CD4-positive, CD25-positive, alpha-beta regulatory T cell (primary cell): ENCODE measurements around the gene TKT. TPM values are rescaled to one million over a fixed set of nuclear protein-coding genes. Genes with fewer than 3 reads are reported as not detected.

Source experiments
- ATAC-seq, 2 donors: fragments of 150-1000 bp; cut with Tn5 transposase; one replicate each; pipeline ENCODE4 v1.10.0; 2021; ENCODE audit warnings: low read depth in 2 of 2, moderate number of reproducible peaks in 2 of 2, moderate library complexity in 1 of 2
- DNase-seq, 3 donors: peaks; one replicate each; pipeline versions ENCODE4 v3.0.0 to v3.0.0-alpha.2; 2012 to 2022; ENCODE audit warnings: mixed read lengths in 1 of 3
- H3K27ac ChIP-seq: one replicate; pipeline ENCODE4 v1.7.0; 2013; ENCODE audit warnings: mild to moderate bottlenecking, low read length; ENCODE audit not compliant: insufficient read depth, poor library complexity, severe bottlenecking
- H3K27me3 ChIP-seq: one replicate; pipeline ENCODE4 v1.7.0; 2013; ENCODE audit warnings: low read length; ENCODE audit not compliant: control insufficient read depth, insufficient read depth
- H3K36me3 ChIP-seq: one replicate; pipeline ENCODE4 v1.7.0; 2013; ENCODE audit warnings: mild to moderate bottlenecking, low read length, moderate library complexity; ENCODE audit not compliant: control insufficient read depth, insufficient read depth
- H3K4me1 ChIP-seq: 2 replicates; pipeline ENCODE4 v1.7.0; 2013; ENCODE audit warnings: mild to moderate bottlenecking, low read length; ENCODE audit not compliant: insufficient read depth, control insufficient read depth, poor library complexity, severe bottlenecking
- H3K4me3 ChIP-seq: one replicate; pipeline ENCODE4 v1.7.0; 2013; ENCODE audit warnings: low read depth, mild to moderate bottlenecking, low read length, moderate library complexity
- H3K9me3 ChIP-seq, 2 experiments: 1 replicate in 1 of 2; 2 replicates in 1 of 2; pipeline ENCODE4 v1.7.0; 2013; ENCODE audit warnings: low read length in 2 of 2, mild to moderate bottlenecking in 1 of 2, moderate library complexity in 1 of 2; ENCODE audit not compliant: control insufficient read depth in 2 of 2
- H3K27ac Mint-ChIP-seq, 3 donors: one replicate each; pipeline ENCODE4 v1.8.0; 2020 to 2022; ENCODE audit warnings: mild to moderate bottlenecking in 3 of 3, mixed read lengths in 3 of 3, moderate library complexity in 2 of 3
- H3K27me3 Mint-ChIP-seq: one replicate; pipeline ENCODE4 v1.8.0; 2022; ENCODE audit warnings: mild to moderate bottlenecking, mixed read lengths
- H3K36me3 Mint-ChIP-seq: one replicate; pipeline ENCODE4 v1.8.0; 2020; ENCODE audit warnings: mixed read lengths
- H3K4me1 Mint-ChIP-seq, 4 donors: one replicate each; pipeline ENCODE4 v1.8.0; 2020 to 2022; ENCODE audit warnings: mixed read lengths in 4 of 4, mild to moderate bottlenecking in 1 of 4
- H3K4me3 Mint-ChIP-seq, 4 donors: one replicate each; pipeline ENCODE4 v1.8.0; 2020 to 2022; ENCODE audit warnings: mild to moderate bottlenecking in 4 of 4, mixed read lengths in 4 of 4, moderate library complexity in 3 of 4
- H3K9me3 Mint-ChIP-seq, 7 donors: one replicate each; pipeline ENCODE4 v1.8.0; 2020 to 2022; ENCODE audit warnings: mixed read lengths in 7 of 7, mild to moderate bottlenecking in 3 of 7, moderate library complexity in 2 of 7
- polyA plus RNA-seq, 4 donors: library from polyadenylated mRNA; unstranded; fragments of 300-500 nt; fragmentation: Illumina TruSeq; gene quantifications; one replicate each; pipeline ENCODE4 v1.2.3, GENCODE V29; 2021
- total RNA-seq: library from RNA; stranded (reverse); gene quantifications from one replicate; pipeline ENCODE4 v1.2.3, GENCODE V29; 2022

The TKT gene
- total and polyA plus RNA-seq, 5 donors from 2014 or later: 59.0 to 95.6 (median 73.0) TPM

GRCh38 chr3:53226142-53226840 lies 29.5 kb downstream of the TKT start:
- no peaks in the 10 kb centered on the region for H3K9me3 ChIP-seq
- peaks cover 40% of the 10 kb centered on the region for H3K36me3 Mint-ChIP-seq
- H3K27me3 Mint-ChIP-seq: no peaks in the 10 kb centered on the region
- H3K4me1 ChIP-seq: no peaks in the 10 kb centered on the region
- no peak overlapping the region for H3K27ac Mint-ChIP-seq
- H3K9me3 Mint-ChIP-seq: no peaks in the 10 kb centered on the region
- no peaks in the 10 kb centered on the region for H3K27me3 ChIP-seq
- DNase-seq (no peak), ATAC-seq (no peak)
- H3K4me1 Mint-ChIP-seq: no peaks in the 10 kb centered on the region
- peaks cover 72% of the 10 kb centered on the region for H3K36me3 ChIP-seq
- H3K4me3 ChIP-seq: no peak overlapping the region
- no peak overlapping the region for H3K27ac ChIP-seq
- no peak overlapping the region for H3K4me3 Mint-ChIP-seq

GRCh38 chr3:53225651-53226050 lies 30.2 kb downstream of the TKT start:
- H3K4me3 Mint-ChIP-seq: no peak overlapping the region
- Histone ChIP-seq H3K4me1 (no peaks in the 10 kb centered on the region), H3K9me3 (no peaks in the 10 kb centered on the region), H3K4me3 (no peak overlapping the region), H3K36me3 (peaks cover 66% of the 10 kb centered on the region), H3K27me3 (no peaks in the 10 kb centered on the region), H3K27ac (no peak overlapping the region)
- ATAC-seq: no peak
- H3K9me3 Mint-ChIP-seq: no peaks in the 10 kb centered on the region
- no peak for DNase-seq
- no peak overlapping the region for H3K27ac Mint-ChIP-seq
- no peaks in the 10 kb centered on the region for H3K27me3 Mint-ChIP-seq
- no peaks in the 10 kb centered on the region for H3K4me1 Mint-ChIP-seq
- peaks cover 40% of the 10 kb centered on the region for H3K36me3 Mint-ChIP-seq

GRCh38 chr3:53225181-53225580 lies 30.6 kb downstream of the TKT start:
- H3K9me3 ChIP-seq: no peaks in the 10 kb centered on the region
- H3K27ac ChIP-seq: no peak overlapping the region
- Mint-ChIP-seq H3K4me1 (no peaks in the 10 kb centered on the region), H3K36me3 (peaks cover 40% of the 10 kb centered on the region), H3K9me3 (no peaks in the 10 kb centered on the region), H3K27ac (no peak overlapping the region), H3K27me3 (no peaks in the 10 kb centered on the region), H3K4me3 (no peak overlapping the region)
- ATAC-seq (no peak), DNase-seq (no peak)
- peaks cover 64% of the 10 kb centered on the region for H3K36me3 ChIP-seq
- H3K4me1 ChIP-seq: no peaks in the 10 kb centered on the region
- no peak overlapping the region for H3K4me3 ChIP-seq
- H3K27me3 ChIP-seq: no peaks in the 10 kb centered on the region

- no peak overlapping the region for H3K27ac ChIP-seq
These were observed 31.3 kb downstream of the TKT start for GRCh38 chr3:53224536-53224935.

GRCh38 chr3:53224026-53224425 lies 31.8 kb downstream of the TKT start:
- ATAC-seq (no peak), DNase-seq (no peak)
- no peak overlapping the region for H3K27ac ChIP-seq
- no peaks in the 10 kb centered on the region for H3K27me3 Mint-ChIP-seq
- peaks cover 52% of the 10 kb centered on the region for H3K36me3 ChIP-seq
- H3K9me3 Mint-ChIP-seq: no peaks in the 10 kb centered on the region
- H3K4me3 ChIP-seq: no peak overlapping the region
- H3K9me3 ChIP-seq: no peaks in the 10 kb centered on the region
- H3K27ac Mint-ChIP-seq: no peak overlapping the region
- no peaks in the 10 kb centered on the region for H3K27me3 ChIP-seq
- peaks cover 0 to 4% (median under 1%) of the 10 kb centered on the region in 4 donors for H3K4me1 Mint-ChIP-seq
- peaks cover 34% of the 10 kb centered on the region for H3K36me3 Mint-ChIP-seq
- H3K4me1 ChIP-seq: no peaks in the 10 kb centered on the region
- H3K4me3 Mint-ChIP-seq: peak overlapping the region in 1 of 4 donors; percentile 15

More at GRCh38 chr3:53224536-53224935, 31.3 kb downstream of the TKT start:
- ATAC-seq (no peak), DNase-seq (no peak)
- H3K4me3 ChIP-seq: no peak overlapping the region
- Mint-ChIP-seq H3K27ac (no peak overlapping the region), H3K9me3 (no peaks in the 10 kb centered on the region), H3K4me1 (peaks cover 0 to 4% (median under 1%) of the 10 kb centered on the region in 4 donors), H3K36me3 (peaks cover 39% of the 10 kb centered on the region), H3K4me3 (no peak overlapping the region), H3K27me3 (no peaks in the 10 kb centered on the region)
- peaks cover 57% of the 10 kb centered on the region for H3K36me3 ChIP-seq
- H3K4me1 ChIP-seq: no peaks in the 10 kb centered on the region
- H3K27me3 ChIP-seq: no peaks in the 10 kb centered on the region
- no peaks in the 10 kb centered on the region for H3K9me3 ChIP-seq

GRCh38 chr3:53223541-53223966 lies 32.3 kb downstream of the TKT start:
- peaks cover 48% of the 10 kb centered on the region for H3K36me3 ChIP-seq
- H3K27me3 Mint-ChIP-seq: no peaks in the 10 kb centered on the region
- H3K9me3 Mint-ChIP-seq: no peaks in the 10 kb centered on the region
- H3K27ac Mint-ChIP-seq: no peak overlapping the region
- H3K9me3 ChIP-seq: no peaks in the 10 kb centered on the region
- H3K4me3 ChIP-seq: no peak overlapping the region
- H3K4me3 Mint-ChIP-seq: no peak overlapping the region
- no peaks in the 10 kb centered on the region for H3K27me3 ChIP-seq
- no peak for DNase-seq
- no peak for ATAC-seq
- no peaks in the 10 kb centered on the region for H3K4me1 ChIP-seq
- no peak overlapping the region for H3K27ac ChIP-seq
- peaks cover 0 to 4% (median under 1%) of the 10 kb centered on the region in 4 donors for H3K4me1 Mint-ChIP-seq
- peaks cover 30% of the 10 kb centered on the region for H3K36me3 Mint-ChIP-seq

GRCh38 chr3:53223025-53223424 lies 32.8 kb downstream of the TKT start:
- H3K9me3 ChIP-seq: no peaks in the 10 kb centered on the region
- Mint-ChIP-seq H3K9me3 (no peaks in the 10 kb centered on the region), H3K27ac (no peak overlapping the region), H3K27me3 (no peaks in the 10 kb centered on the region), H3K4me3 (no peak overlapping the region), H3K36me3 (peaks cover 27% of the 10 kb centered on the region), H3K4me1 (peaks cover 0 to 4% (median 2%) of the 10 kb centered on the region in 4 donors)
- H3K27me3 ChIP-seq: no peaks in the 10 kb centered on the region
- H3K4me3 ChIP-seq: no peak overlapping the region
- H3K4me1 ChIP-seq: no peaks in the 10 kb centered on the region
- peaks cover 42% of the 10 kb centered on the region for H3K36me3 ChIP-seq
- H3K27ac ChIP-seq: no peak overlapping the region
- ATAC-seq: no peak
- no peak for DNase-seq
